Measurements from ENCODE around the gene POLR2E. TPM values are rescaled to one million over a fixed set of nuclear protein-coding genes. Genes with fewer than 3 reads are reported as not detected.

The POLR2E gene
- total and polyA plus RNA-seq, 10 of the 15 experiments (the other 5 are each of a cell fraction or from before 2014, with no cell fraction given): 4.0 to 487 (median 200) TPM

DNA sequence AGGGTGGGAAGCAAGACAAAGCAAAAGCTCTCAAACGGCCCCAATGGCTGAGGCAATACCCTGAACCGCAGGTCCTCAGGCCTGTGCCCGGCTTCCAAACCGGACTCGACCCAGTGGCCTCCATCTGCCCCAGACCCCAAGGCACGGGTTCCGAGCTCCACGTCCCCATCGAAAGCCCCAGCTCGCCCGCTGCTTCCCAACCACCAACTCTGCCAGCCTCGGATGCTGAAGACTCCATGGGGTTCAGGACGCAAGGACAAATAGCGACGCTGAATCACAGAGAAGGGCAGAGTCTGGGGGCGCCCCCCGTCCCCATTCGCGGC lies 559 bp downstream of the POLR2E start:
- peaks cover 0 to 14% of the 10 kb centered on the region in 2 experiments; a peak in 3 of 4 replicates for H3K36me3 ChIP-seq (ENCODE audit: control insufficient read depth in 2 of 2, insufficient read depth in 2 of 2, low read length in 1 of 2)
- H2AFZ ChIP-seq (ENCODE audit: control insufficient read depth, low read depth, low read length): no peak overlapping the region
- BruUV-seq (replicated peaks): TSS peak; percentile 77
- no peaks in the 10 kb centered on the region for H3K9me3 ChIP-seq (replicated peaks; ENCODE audit: control insufficient read depth, insufficient read depth, low read length)
- DNase-seq (ENCODE audit: low read depth, low spot score) (no peak), FAIRE-seq (no peak), ATAC-seq (peak; percentile 5; the same call in 2 of the 3 replicates)
- peak overlapping the region; percentile 85 for H3K4me2 ChIP-seq (ENCODE audit: control insufficient read depth, insufficient read depth)
- peaks cover 24% of the 10 kb centered on the region for H3K79me2 ChIP-seq (ENCODE audit: control insufficient read depth, insufficient read depth, low read length)
- SMC1A ChIA-PET (ENCODE audit: uncharacterized antibody, unreplicated experiment): interaction anchor here (0.6 to 1.0 kb wide), 2 partner anchors 8 to 189 kb away, joined by 4 read pairs; no protein-coding TSS in a partner anchor
- POLR2A ChIA-PET: interaction anchor here (0.9 to 3.1 kb wide), 7 partner anchors 9 to 75 kb away, joined by 3 to 25 read pairs (median 6); partner anchors contain the start of gene GPX4
- no peaks in the 10 kb centered on the region for H3K27me3 ChIP-seq (replicated peaks in 1 of 2; ENCODE audit: control insufficient read depth in 2 of 2, insufficient read depth in 2 of 2, low read length in 1 of 2)
- intact Hi-C loops (cut with micrococcal nuclease; ENCODE audit: unreplicated experiment) (no loop called here), in situ Hi-C loops (cut with MboI) (no loop called here)
- 0% methylated on average over 12 of the region's 19 CpGs for WGBS (ENCODE audit: insufficient coverage, insufficient replicate concordance, low lambda C conversion rate, missing lambda C conversion rate)
- peak overlapping the region; percentile 73 for H3K27ac ChIP-seq (ENCODE audit: control insufficient read depth, insufficient read depth)
- CTCF ChIA-PET: interaction anchor here (0.6 to 1.4 kb wide), 4 partner anchors 14 to 99 kb away, joined by 3 to 6 read pairs (median 3); no protein-coding TSS in a partner anchor
- RAD21 ChIA-PET (ENCODE audit: unreplicated experiment): interaction anchor here (0.5 to 1.7 kb wide), 5 partner anchors 13 to 67 kb away, joined by 3 to 6 read pairs (median 3); partner anchors contain the start of gene ARHGAP45
- peak overlapping the region; percentile 87 for H3K9ac ChIP-seq (ENCODE audit: control insufficient read depth, insufficient read depth, low read length)
- H3K4me1 ChIP-seq (ENCODE audit: control insufficient read depth, insufficient read depth, low read length): peaks cover 15% of the 10 kb centered on the region
- no peaks in the 10 kb centered on the region for H4K20me1 ChIP-seq (ENCODE audit: control insufficient read depth, insufficient read depth)
- H3K4me3 ChIP-seq: peak overlapping the region; percentile 96
- TF ChIP-seq DPF2 (IDR thresholded peaks at IDR 0.05) (no peak), IKZF1 (conservative IDR thresholded peaks at IDR 0.05) (no peak), PAX8 (IDR thresholded peaks at IDR 0.05) (no peak), JUNB (IDR thresholded peaks at IDR 0.05) (no peak), EED (IDR thresholded peaks at IDR 0.05; ENCODE audit: low read depth) (no peak), IKZF2 (IDR thresholded peaks at IDR 0.05) (no peak), NR2C2 (IDR thresholded peaks at IDR 0.05; ENCODE audit: borderline replicate concordance, control insufficient read depth, insufficient read length, low read depth) (no peak), TAF1 (IDR thresholded peaks at IDR 0.05; ENCODE audit: borderline replicate concordance, low read depth, low read length) (no peak), NRF1 (conservative IDR thresholded peaks at IDR 0.05; ENCODE audit: low read depth, low read length) (no peak), ZNF207 (IDR thresholded peaks at IDR 0.05; ENCODE audit: borderline replicate concordance) (no peak), STAT3 (IDR thresholded peaks at IDR 0.05; ENCODE audit: low read depth, low read length) (no peak), STAT1 (conservative IDR thresholded peaks at IDR 0.05) (no peak)
- TF ChIP-seq, protein P1, sequence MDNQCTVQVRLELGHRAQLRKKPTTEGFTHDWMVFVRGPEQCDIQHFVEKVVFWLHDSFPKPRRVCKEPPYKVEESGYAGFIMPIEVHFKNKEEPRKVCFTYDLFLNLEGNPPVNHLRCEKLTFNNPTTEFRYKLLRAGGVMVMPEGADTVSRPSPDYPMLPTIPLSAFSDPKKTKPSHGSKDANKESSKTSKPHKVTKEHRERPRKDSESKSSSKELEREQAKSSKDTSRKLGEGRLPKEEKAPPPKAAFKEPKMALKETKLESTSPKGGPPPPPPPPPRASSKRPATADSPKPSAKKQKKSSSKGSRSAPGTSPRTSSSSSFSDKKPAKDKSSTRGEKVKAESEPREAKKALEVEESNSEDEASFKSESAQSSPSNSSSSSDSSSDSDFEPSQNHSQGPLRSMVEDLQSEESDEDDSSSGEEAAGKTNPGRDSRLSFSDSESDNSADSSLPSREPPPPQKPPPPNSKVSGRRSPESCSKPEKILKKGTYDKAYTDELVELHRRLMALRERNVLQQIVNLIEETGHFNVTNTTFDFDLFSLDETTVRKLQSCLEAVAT (IDR thresholded peaks at IDR 0.05): no peak
- TF ChIP-seq, protein P2, sequence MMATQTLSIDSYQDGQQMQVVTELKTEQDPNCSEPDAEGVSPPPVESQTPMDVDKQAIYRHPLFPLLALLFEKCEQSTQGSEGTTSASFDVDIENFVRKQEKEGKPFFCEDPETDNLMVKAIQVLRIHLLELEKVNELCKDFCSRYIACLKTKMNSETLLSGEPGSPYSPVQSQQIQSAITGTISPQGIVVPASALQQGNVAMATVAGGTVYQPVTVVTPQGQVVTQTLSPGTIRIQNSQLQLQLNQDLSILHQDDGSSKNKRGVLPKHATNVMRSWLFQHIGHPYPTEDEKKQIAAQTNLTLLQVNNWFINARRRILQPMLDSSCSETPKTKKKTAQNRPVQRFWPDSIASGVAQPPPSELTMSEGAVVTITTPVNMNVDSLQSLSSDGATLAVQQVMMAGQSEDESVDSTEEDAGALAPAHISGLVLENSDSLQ (IDR thresholded peaks at IDR 0.05): no peak
- TF ChIP-seq, protein P3, sequence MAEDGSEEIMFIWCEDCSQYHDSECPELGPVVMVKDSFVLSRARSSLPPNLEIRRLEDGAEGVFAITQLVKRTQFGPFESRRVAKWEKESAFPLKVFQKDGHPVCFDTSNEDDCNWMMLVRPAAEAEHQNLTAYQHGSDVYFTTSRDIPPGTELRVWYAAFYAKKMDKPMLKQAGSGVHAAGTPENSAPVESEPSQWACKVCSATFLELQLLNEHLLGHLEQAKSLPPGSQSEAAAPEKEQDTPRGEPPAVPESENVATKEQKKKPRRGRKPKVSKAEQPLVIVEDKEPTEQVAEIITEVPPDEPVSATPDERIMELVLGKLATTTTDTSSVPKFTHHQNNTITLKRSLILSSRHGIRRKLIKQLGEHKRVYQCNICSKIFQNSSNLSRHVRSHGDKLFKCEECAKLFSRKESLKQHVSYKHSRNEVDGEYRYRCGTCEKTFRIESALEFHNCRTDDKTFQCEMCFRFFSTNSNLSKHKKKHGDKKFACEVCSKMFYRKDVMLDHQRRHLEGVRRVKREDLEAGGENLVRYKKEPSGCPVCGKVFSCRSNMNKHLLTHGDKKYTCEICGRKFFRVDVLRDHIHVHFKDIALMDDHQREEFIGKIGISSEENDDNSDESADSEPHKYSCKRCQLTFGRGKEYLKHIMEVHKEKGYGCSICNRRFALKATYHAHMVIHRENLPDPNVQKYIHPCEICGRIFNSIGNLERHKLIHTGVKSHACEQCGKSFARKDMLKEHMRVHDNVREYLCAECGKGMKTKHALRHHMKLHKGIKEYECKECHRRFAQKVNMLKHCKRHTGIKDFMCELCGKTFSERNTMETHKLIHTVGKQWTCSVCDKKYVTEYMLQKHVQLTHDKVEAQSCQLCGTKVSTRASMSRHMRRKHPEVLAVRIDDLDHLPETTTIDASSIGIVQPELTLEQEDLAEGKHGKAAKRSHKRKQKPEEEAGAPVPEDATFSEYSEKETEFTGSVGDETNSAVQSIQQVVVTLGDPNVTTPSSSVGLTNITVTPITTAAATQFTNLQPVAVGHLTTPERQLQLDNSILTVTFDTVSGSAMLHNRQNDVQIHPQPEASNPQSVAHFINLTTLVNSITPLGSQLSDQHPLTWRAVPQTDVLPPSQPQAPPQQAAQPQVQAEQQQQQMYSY (CRISPR knock-in tag; IDR thresholded peaks at IDR 0.05): no peak
- TF ChIP-seq, protein P4, sequence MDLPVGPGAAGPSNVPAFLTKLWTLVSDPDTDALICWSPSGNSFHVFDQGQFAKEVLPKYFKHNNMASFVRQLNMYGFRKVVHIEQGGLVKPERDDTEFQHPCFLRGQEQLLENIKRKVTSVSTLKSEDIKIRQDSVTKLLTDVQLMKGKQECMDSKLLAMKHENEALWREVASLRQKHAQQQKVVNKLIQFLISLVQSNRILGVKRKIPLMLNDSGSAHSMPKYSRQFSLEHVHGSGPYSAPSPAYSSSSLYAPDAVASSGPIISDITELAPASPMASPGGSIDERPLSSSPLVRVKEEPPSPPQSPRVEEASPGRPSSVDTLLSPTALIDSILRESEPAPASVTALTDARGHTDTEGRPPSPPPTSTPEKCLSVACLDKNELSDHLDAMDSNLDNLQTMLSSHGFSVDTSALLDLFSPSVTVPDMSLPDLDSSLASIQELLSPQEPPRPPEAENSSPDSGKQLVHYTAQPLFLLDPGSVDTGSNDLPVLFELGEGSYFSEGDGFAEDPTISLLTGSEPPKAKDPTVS (IDR thresholded peaks at IDR 0.05; ENCODE audit: low read depth, low read length): no peak

All from GM12878 (cell line).